DMS153 treated with DMSO at 0.1 percent for 48 hours (cell line): ENCODE results near the gene DUSP9.
"Not testable (repeated sequence)": the region's sequence is repeated elsewhere in the genome, so short reads cannot be mapped to it uniquely, and the experiment has no call there.

Experiments
- DNase-seq: peaks from one replicate; lab custom pipeline; 2025; ENCODE audit not compliant: unreplicated experiment; lab: John Stamatoyannopoulos, UW

Gene DUSP9, protein sequence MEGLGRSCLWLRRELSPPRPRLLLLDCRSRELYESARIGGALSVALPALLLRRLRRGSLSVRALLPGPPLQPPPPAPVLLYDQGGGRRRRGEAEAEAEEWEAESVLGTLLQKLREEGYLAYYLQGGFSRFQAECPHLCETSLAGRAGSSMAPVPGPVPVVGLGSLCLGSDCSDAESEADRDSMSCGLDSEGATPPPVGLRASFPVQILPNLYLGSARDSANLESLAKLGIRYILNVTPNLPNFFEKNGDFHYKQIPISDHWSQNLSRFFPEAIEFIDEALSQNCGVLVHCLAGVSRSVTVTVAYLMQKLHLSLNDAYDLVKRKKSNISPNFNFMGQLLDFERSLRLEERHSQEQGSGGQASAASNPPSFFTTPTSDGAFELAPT

DNA sequence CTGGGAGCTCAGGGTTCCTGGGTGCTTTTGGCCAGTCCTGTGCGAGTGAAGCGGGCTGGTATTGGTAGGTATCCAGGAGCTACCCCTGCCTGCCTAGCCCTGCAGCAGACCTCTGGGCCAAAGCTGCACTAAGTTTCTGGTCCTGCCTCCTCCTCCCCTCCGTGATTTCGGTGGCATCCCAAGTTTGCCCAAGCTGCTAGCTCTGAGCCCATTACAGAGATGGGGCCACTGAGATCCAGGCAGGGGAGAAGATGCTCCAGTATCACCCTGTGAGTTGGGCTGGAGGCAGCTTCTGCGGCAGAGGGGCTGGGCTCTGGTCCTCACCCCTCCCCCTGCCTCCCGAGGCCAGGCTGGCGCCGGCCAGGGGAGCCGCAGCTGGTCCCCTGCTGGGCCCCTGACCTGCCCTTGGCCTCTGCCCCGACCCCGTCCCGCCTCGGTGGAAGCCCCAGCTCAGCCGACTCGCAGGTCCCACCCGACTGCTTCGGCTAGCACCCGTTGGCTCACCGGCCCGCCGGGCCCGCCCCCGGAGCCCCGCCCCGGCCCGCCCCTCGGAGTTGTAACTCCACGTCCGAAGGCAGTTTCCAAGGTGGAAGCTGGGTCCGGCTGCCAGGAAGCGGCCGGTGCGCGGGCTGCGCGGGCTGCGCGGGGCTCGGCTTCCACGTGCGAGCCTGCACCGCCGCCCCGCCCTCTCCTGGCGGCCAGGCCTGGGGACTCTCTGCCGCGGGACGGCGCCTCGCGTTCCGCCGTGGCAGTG, at the start of gene DUSP9:
TSS of gene DUSP9 (plus strand) at position 584 of the 754 bp plus-strand sequence. CDS start 751 bp downstream, outside the sequence.
- DNase-seq: no peak

DNA sequence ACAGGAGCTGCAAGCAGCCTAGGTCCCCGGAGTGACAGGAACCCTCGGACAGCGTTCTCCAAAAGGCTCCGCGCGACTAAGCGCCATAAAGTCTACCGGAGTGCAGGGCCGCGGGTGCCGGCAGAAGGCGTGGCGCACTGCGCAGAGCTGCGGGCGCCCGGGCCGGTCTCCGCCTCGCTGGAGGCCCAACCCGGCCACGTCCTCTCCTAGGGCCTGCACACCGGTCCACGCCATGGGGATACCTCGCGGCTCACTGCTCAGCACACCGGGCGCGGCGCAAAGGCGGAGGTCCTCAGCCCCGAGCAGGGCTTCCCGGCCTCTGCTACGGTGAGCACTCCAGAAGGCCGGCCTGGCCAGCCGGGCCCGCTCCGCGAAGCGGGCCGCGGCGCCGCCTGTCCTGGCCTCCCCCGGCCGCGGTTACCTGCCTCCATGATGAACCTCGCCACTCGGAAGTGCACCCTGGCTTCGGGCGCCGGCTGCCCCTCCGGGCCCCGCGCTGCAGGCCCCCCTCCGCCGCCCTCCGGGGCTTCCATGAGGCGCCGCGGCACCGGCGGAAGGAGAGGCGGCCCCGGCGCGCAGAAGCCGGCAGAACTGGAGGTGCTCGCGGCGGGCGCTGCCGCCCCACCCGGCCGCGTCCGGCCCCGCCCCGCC, 48.3 kb upstream of the DUSP9 start, which contains the start of gene CCNQ:
TSS of gene CCNQ (minus strand) at position 599 of the 651 bp plus-strand sequence. CDS start at position 533, 66 bp downstream.
- no peak for DNase-seq

DNA sequence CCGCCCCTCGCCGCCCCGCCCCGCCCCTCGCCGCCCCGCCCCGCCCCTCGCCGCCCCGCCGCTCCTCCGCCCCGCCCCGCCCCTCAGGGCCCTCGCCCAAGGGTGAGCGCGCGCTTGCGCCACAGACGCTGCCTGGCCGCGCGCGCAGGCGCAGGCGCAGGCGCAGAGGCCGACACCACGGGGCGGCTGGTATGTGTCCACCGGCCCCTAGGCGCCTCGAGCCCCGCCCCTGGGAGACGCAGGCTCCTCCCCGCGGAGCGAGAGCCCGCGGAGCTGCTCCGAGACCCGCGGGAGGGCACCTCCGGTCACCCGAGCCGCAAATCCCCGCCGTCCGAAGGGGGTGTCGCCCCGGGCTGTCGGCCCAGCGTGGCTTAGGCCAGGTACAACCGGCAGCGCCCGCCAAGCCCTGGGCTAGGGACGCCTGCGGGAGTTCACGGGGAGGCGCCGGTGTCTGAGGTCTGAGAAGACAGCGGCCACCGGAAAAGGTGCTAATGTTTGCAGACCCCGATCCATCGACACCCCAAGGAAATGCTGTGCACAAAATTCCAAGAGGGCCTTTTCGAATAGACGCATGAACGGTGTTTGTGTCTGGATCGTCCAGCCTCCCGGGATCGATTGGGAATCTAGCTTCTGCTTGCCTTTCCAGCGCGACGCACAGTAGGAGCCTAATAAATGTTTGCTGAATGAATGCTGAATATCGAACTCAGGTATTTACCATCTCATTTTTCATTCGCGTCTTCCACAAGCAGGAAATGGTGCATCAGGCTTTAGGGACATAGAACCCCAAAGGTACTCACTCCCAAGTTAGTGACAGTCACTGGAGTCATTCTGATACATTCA, 47.6 kb upstream of the DUSP9 start:
- DNase-seq: peak; percentile 77

DNA sequence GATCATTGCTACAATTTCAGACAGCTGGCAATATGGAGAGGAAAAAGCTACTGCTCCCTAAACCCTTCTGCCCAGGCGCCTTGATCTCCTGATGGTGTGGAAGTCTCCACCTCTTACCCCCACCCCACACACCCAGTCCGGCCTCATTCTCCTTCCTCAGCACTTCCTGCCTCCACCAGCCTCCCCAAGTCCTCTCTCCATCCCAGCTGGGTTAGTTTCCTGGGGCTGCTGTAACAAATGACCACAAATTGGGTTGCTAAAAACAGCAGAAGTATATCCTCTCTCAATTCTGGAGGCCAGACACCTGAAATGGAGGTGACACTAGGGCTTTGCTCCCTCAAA, 47.0 kb upstream of the DUSP9 start:
- DNase-seq: peak; percentile 8

DNA sequence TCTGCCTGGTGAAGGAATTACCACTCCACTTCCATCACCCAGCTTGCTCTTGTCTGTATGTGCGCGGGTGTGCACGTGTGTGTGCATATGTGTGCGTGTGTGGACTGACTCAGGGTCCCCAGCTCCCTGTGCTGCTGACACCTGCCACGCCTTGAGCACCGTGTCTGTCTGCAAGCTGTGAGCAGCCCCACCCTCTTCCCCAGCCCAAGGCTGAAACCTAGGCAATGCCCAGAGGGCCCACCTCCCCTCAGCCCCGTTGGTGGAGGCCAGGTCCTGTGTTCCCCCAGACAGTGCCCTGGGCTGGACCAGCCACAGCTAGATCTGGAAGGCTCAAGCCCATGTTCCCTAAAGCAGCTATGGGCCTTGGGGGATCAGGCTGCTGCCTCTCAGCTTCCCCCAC, 46.1 kb upstream of the DUSP9 start:
- no peak for DNase-seq

DNA sequence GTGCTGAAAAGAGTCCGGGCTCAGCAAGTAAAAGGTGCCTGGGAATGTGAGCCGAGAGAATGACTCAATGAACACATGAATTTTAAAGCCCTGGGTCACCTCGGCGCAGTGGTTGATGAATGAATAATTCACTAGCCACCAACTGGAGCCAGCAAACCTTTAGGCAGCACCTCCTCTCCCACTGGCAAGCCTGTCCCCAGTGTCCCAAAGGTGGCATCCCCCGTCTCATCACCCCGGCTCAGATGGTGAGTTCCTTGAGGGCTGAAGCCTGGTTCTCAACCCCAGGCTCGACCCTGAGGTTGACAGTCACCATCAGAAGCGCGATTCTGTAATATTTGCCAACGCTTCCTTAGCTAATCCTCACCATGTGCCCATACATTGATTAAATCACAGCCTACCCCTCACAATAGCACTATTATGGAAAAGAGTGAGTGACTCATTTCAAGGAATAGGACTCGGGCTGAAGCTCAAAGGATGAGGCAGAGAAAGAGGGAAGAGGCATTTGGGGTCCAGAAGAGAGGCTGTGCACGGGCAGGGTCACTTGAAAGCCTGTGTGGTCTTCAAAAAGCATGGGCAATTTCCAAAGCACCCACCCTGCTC, 45.4 kb upstream of the DUSP9 start:
- DNase-seq: no peak

DNA sequence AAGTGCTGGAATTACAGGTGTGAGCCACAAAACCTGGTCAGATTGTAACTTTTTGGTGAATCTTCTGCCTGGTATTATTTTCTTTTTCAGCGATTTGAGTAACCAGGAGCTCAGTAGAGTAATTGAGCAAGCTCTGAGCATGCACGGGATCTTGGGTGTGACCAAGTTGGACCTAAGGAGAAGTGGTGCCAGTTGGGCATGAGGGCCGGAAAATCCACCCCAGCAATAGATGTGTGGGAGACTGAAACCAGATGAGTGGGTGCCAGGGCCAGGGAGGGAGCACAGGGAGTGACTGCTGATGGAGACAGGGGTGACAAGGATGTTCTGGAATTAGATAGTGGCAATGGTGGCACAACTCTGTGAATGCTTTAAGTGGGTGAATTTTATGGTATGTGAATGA, 44.4 kb upstream of the DUSP9 start:
- no peak for DNase-seq

DNA sequence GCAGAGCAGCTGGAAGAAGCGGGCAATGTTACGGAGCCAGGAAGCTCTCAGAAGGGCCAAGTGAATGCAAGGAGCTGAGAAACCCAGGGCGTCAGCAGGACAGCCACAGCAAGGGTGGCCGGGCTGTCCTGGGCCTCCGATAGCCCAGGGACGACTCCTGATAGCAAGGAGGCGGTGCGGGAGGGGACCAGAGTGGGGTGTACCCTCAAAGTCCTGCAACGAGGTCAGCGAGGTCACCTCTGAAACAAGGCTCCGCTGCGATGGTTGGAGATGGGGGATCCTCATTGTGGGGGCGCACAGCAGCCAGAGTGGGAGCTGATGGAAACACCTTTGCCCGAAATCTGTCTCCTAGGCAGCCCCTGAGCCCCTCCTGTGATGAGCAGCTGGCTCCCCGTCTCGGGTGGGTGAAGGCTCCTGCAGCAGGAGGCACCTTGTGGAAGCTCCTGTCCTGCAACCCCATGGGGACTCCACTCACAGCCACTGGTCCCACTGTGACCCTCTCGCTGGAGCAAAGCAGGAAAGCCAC, 43.8 kb upstream of the DUSP9 start:
- no peak for DNase-seq

DNA sequence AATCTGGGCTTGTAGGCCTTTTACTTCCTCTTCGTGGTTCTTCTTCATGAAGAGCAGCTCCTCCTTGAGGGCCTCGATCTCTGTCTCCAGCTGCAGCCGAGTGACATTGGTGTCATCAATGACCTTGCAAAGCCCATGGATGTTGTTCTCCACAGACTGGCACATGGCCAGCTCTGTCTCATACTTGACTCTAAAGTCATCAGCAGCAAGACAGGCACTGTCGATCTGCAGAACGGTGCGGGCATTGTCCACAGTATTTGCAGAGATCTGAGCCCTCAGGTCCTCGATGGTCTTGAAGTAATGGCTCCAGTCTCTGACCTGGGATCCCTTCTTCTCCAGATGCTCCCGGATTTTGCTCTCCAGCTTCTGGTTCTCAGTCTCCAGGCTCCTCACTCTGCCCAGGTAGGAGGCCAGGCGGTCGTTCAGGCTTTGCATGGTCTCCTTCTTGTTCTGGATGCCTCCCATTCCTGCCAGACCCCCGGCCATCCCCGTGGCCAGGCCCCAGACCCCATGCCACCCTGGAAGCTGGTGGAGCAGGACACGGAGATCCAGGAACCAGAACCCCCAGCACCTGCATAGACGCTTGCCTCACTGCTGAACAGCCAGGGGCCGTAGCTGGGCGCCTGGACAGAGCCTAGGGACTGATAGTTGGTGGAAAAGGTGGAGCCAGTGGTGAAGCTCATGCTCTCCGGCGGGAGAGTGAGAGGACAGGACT, 42.2 kb upstream of the DUSP9 start:
- DNase-seq: not testable (repeated sequence)

DNA sequence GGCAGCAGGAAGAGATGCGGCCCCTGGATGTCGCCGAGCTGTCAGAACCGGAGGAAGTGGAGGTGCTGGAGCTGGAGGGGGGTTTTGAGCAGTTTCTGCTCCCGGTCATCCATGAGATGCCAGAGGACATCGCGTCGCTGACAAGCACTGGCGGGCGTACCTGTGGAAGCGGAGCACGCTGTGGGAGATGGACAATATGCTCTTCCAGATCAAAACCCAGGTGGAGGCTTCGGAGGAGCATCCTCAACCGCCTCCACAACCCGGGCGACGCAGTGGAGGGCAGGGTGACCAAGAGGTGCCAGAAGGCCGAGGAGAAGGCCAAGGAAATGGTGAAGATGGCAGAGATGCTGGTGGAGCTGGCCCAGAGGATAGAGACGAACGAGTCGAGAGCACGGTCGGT, 40.5 kb upstream of the DUSP9 start:
- no peak for DNase-seq

DNA sequence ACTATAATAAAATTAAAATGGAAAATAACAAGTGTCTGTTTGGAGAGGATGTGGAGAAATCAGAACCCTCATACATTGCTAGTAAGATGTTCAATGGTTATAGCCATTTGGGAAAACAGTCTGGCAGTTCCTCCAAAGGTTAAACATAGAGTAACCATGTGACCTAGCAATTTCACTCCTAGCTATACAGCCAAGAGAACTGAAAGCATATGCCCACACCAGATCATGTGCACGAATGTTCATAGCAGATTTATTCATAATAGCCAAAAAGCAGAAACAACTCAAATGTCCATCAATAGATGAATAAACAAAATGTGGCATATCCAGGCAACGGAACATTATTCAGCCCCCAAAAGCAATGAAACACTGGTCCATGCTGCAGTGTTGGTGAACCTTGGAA, 38.6 kb upstream of the DUSP9 start:
- DNase-seq: no peak

DNA sequence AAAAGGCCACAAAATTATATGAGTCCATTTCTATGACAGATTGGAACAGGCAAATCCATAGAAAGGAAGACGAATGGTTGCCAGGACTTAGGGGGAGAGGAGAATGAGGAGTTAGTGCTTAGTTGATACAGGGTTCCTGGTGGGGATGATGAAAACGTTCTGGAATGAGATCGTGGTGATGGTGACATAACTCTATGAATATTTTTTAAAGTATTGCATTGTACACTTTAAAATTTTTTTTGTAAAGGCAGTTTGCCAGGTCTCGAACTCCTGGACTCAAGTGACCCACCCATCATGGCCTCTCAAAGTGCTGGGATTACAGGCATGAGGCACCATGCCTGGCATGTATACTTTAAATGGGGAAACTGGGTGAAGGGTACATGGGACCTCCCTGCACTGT, 38.2 kb upstream of the DUSP9 start:
- DNase-seq: no peak

DNA sequence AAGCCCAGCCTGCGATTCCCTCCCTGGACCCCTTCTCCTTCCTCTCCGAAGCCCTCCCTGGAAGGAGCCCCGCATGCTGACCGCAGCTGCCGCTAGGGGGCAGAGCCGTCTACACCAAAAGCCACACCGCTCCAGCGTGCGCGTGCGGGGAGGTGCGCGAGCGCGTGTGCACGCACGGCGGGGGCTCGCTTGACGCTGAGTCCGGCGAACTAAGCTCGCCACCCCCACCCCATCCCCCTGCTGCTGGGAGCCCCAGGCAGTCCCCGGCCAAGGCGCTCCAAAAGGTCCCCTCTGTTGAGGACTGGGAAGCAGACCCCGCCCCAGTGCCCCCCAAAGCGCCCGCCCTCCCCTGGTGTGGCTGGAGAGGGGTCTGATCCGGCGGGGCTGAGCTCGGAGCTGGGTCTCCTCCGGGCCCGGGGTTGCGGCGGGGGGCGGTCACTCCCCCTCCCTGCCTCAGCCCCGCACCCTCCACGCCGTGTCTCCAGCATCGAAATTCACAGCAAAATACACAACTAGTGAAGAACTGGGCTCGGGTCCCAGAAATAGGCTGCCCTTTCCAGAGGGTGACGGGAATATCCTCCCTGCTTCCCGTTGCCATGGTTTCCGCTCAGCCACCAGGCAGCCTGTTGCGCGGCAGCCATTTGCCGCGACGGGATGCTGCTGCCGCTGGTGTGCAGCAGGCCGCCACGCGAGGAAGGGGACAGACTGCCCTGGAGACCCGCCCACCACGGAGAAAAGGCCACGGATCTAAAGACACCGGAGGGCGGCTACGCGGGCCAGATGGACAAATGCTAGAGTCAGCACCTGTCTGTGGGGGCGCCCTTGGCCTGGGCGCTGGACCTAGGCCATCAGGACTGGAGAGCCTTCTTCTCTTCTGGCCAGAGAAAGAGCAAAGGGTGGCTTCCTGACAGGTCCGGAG, 36.8 kb upstream of the DUSP9 start:
- peak; percentile 60 for DNase-seq

DNA sequence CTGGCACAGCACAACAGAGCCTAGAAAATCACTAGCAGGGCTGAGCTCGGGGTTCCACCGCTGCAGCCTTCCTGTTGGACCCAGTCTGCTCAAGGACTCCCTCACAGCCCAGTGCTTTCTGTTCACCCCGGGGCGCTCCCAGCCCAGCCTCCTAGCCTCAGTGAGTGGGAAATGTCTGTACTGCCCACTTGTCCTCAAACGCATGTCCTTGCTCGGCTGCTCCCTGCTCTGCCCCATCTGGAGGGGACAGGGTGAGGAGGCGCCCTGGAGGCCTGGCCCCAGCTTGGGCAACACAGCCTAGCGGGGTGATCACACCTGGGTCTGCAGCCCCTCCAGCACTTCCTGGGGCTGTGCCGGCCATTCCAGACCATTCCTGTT, 36.2 kb upstream of the DUSP9 start:
- no peak for DNase-seq

DNA sequence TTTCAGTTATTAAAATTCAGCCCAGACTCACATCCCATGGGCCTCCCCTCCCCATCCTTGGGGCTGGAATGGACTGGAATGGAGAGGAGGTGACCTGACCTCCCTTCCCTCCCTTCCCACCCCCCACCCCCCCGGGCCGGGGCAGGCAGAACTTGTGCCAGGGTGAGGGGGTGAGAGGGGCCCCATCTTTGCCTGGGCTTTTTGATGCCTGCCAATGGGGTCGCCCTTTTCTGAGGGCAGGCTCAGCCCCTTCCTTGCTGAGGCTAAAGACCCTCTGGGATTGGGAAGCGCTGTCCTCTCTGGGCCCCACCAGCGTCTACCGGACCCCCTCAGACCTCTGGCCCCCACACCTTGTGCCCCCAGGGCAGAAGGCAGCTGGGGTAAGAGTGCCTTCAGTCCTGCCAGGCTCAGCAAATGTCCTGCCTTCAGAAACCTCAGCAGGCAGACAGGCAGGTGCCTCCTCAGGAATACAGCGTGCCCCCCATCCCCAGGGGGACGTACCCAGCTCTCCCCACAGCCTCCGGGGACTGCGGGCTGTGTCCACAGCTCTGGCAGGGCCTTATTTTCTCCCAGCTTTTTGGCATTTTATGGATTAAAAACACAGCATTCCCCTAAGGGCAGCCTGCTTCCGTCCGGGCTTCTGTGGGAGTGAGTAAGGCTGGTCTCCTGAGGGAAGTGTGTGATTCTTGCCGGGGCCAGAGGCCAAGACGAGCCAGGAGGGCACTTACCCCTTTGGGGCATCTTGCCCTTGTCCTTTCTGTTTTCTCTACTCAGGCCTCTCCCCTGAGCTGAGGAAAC, 35.5 kb upstream of the DUSP9 start:
- DNase-seq: no peak

DNA sequence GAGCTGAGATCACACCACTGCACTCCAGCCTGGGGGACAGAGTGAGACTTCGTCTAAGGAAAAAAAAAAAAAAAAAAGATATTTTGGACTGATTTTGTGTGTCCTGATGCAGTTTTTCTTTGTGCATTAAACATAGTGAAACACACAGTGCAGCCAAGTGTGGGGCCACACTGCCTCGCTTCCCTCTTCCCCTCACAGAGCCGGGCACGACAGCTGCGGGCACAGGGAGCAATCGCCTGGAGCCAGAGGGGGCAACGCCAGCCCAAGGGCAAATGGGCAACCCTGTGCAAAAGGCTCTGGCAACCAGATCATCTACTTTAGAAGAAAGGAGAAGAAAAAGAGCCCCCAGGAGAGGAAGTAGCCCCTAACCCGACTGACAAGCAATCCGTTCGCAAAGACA, 34.6 kb upstream of the DUSP9 start:
- DNase-seq: no peak

DNA sequence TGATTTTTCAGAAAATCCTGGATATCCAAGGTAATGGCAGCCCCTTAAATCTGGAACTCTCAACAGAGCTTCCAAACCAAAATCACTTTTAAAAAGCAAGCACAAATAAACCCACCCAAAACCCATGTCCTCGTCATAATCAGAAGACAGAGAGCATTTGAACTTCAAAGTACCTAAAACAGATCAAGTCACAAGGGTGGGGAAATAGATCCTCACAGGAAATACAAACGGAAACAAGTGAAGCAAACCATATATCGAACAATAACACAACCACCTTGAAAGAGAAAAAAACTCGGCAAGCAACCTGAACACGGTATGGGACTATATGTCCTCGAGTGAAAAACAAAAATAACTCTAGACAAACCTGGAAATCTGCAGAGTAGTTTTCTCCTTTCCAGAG, 32.2 kb upstream of the DUSP9 start:
- DNase-seq: no peak

DNA sequence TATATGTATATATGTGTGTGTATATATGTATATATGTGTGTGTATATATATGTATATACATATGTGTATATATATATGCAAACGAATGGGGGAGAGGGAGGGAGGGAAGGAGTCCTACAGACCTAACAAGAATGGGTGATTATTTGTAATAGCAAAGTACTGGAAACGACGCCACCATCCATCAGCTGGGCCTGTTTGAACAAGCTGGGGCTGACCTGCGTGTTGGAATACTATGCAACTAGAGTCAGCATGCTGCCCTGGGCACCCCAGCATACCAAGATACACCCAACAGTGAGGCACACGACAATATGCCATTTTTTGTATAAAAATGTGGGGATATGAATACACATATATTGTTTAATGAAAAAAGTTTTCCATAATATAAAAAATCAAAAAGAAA, 26.4 kb upstream of the DUSP9 start:
- DNase-seq: no peak
